Measurements from ENCODE around the gene REELD1. TPM values are rescaled to one million over a fixed set of nuclear protein-coding genes. Genes with fewer than 3 reads are reported as not detected.
A peak's percentile ranks its signal among the peaks of the same experiment; 100 is the strongest.

The REELD1 gene
- total and polyA plus RNA-seq, 4 donors: 0.22 to 0.86 (median 0.56) TPM

DNA sequence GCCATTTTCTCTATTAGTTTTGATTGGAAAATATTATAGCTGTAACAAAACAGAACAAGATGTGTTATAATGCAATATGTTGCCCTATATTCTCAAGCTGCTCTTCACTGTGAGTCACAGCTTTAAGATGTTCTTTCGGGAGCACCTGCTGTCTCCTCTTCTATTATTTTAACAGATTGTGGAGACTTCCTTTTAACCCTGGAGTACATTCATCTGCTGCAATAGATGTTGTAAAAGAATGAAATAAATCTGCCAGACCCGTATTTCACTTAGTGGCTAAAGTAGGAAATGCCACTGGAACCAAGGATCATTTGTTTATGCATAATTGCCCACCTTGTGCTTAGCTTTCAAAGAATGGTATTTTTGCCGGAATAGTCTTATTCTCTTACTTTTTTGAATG is 27.7 kb upstream of the REELD1 start:
- Histone ChIP-seq H3K36me3 (ENCODE audit: control insufficient read depth in 4 of 4, insufficient read depth in 4 of 4, low read length in 4 of 4) (peaks cover 15 to 35% (median 25%) of the 10 kb centered on the region in 4 donors), H3K9me3 (ENCODE audit: control insufficient read depth in 4 of 4, insufficient read depth in 3 of 4, low read length in 3 of 4) (no peaks in the 10 kb centered on the region), H3K27me3 (ENCODE audit: control insufficient read depth in 3 of 3, insufficient read depth in 3 of 3, low read length in 2 of 3) (no peaks in the 10 kb centered on the region), H3K4me1 (ENCODE audit: control insufficient read depth in 5 of 5, insufficient read depth in 5 of 5, low read length in 5 of 5) (peaks cover 0 to 10% (median 4%) of the 10 kb centered on the region in 5 donors), H3K4me3 (no peak overlapping the region), H3K9ac (ENCODE audit: insufficient read depth in 1 of 2, low read length in 2 of 2) (no peak overlapping the region), H3K27ac (ENCODE audit: low read depth in 1 of 2, low read length in 1 of 2) (no peak overlapping the region)
- WGBS, 2 donors: 69 to 84% methylated on average over 3 of the region's 3 CpGs
- TF ChIP-seq, protein P1, sequence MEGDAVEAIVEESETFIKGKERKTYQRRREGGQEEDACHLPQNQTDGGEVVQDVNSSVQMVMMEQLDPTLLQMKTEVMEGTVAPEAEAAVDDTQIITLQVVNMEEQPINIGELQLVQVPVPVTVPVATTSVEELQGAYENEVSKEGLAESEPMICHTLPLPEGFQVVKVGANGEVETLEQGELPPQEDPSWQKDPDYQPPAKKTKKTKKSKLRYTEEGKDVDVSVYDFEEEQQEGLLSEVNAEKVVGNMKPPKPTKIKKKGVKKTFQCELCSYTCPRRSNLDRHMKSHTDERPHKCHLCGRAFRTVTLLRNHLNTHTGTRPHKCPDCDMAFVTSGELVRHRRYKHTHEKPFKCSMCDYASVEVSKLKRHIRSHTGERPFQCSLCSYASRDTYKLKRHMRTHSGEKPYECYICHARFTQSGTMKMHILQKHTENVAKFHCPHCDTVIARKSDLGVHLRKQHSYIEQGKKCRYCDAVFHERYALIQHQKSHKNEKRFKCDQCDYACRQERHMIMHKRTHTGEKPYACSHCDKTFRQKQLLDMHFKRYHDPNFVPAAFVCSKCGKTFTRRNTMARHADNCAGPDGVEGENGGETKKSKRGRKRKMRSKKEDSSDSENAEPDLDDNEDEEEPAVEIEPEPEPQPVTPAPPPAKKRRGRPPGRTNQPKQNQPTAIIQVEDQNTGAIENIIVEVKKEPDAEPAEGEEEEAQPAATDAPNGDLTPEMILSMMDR (IDR thresholded peaks at IDR 0.05; ENCODE audit: control extremely low read depth, extremely low read depth): no peak
- ATAC-seq (ENCODE audit: insufficient read depth, low FRiP score): no peak
- DNase-seq: no peak

DNA sequence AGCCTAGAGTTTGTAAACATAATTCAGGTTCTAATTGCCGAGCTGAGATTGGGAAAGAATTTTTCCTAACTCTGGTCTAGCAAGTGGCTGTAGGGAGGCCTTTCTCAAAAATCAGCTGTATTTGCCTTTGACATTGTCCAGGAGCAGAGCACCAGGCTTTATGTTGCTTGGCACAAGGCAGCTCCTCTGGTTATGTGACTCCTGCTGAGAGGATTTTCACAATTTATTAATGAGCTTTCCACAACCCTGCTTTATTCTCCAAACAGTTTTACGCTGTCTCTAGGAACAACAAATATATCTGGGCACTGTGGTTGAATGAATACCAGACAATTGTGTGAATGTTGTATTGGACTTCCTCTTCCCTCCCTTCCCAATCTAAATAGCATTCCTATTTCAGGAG is 23.9 kb upstream of the REELD1 start:
- no peak for ATAC-seq (ENCODE audit: insufficient read depth, low FRiP score)
- H3K36me3 ChIP-seq (ENCODE audit: control insufficient read depth in 4 of 4, insufficient read depth in 4 of 4, low read length in 4 of 4): peaks cover 11 to 26% (median 20%) of the 10 kb centered on the region in 4 donors
- WGBS, 2 donors: 57 to 77% methylated on average over 2 of the region's 2 CpGs

DNA sequence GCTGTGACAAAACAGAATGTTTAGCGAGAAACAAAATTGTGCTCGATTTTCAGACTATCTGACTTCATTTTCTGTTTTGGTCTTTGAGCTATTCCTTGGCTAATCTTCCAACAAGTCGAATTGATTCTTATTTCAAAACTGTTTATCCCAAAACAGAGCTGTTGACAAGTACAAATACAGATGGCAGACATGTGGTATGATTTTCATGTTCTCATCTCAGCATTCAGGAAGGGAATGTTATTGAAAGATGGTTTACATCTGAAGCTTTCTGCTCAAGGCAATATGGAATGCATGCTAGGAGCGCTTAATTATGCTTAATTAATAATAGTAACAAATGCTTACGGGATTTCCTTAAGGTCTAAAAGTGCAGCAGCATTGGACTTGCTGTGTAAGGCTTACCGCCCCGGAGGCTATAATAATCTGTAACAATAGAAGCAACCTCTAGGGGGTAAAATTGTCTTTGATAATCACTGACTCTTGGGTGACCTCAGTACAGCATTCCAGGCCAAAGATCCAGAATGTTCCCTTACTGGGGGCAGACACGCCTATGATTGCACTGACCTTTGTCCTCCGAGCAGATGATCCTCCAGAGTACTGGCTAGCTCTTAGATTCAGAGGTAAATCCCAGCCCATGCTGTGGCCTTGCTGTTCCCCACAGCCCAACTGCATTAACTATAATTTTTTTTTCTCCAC is 22.4 kb upstream of the REELD1 start:
- DNase-seq: peak; percentile 18 to 74 (median 67)
- H3K9me3 ChIP-seq (ENCODE audit: control insufficient read depth in 4 of 4, insufficient read depth in 3 of 4, low read length in 3 of 4): no peaks in the 10 kb centered on the region
- H3K9ac ChIP-seq (ENCODE audit: insufficient read depth in 1 of 2, low read length in 2 of 2): peak overlapping the region in 1 of 2 donors; percentile 35
- peak overlapping the region; percentile 9 to 23 for H3K27ac ChIP-seq (ENCODE audit: low read depth in 1 of 2, low read length in 1 of 2)
- TF ChIP-seq, protein P1 (IDR thresholded peaks at IDR 0.05; ENCODE audit: control extremely low read depth, extremely low read depth): no peak
- WGBS, 2 donors: 67 to 83% methylated on average over 9 of the region's 9 CpGs
- ATAC-seq (ENCODE audit: insufficient read depth, low FRiP score): no peak
- no peaks in the 10 kb centered on the region for H3K27me3 ChIP-seq (ENCODE audit: control insufficient read depth in 3 of 3, insufficient read depth in 3 of 3, low read length in 2 of 3)
- H3K4me3 ChIP-seq: no peak overlapping the region
- H3K4me1 ChIP-seq (ENCODE audit: control insufficient read depth in 5 of 5, insufficient read depth in 5 of 5, low read length in 5 of 5): peaks cover 0 to 20% (median 8%) of the 10 kb centered on the region in 5 donors
- H3K36me3 ChIP-seq (ENCODE audit: control insufficient read depth in 4 of 4, insufficient read depth in 4 of 4, low read length in 4 of 4): peaks cover 7 to 26% (median 16%) of the 10 kb centered on the region in 4 donors

More for the DNA sequence above, 23.9 kb upstream of the REELD1 start:
- H3K9ac ChIP-seq (ENCODE audit: insufficient read depth in 1 of 2, low read length in 2 of 2): no peak overlapping the region
- no peak for DNase-seq
- peak overlapping the region in 1 of 2 donors; percentile 19 for H3K27ac ChIP-seq (ENCODE audit: low read depth in 1 of 2, low read length in 1 of 2)
- peaks cover 0 to 20% (median 8%) of the 10 kb centered on the region in 5 donors for H3K4me1 ChIP-seq (ENCODE audit: control insufficient read depth in 5 of 5, insufficient read depth in 5 of 5, low read length in 5 of 5)
- H3K4me3 ChIP-seq: no peak overlapping the region
- TF ChIP-seq, protein P1 (IDR thresholded peaks at IDR 0.05; ENCODE audit: control extremely low read depth, extremely low read depth): no peak
- H3K27me3 ChIP-seq (ENCODE audit: control insufficient read depth in 3 of 3, insufficient read depth in 3 of 3, low read length in 2 of 3): no peaks in the 10 kb centered on the region
- no peaks in the 10 kb centered on the region for H3K9me3 ChIP-seq (ENCODE audit: control insufficient read depth in 4 of 4, insufficient read depth in 3 of 4, low read length in 3 of 4)
